GM06990 (cell line): Measurements from ENCODE around the gene LRRC55.
"Not testable (repeated sequence)": the region's sequence is repeated elsewhere in the genome, so short reads cannot be mapped to it uniquely, and the experiment has no call there.

Source experiments
- DNase-seq: peaks from one replicate; pipeline ENCODE4 v3.0.0-alpha.2; 2011; ENCODE audit not compliant: insufficient read length; ENCODE audit errors: extremely low read depth
- H3K27me3 ChIP-seq: replicated peaks from 2 replicates; pipeline ENCODE4 v1.6.0; 2011; ENCODE audit warnings: low read length; ENCODE audit not compliant: control insufficient read depth, insufficient read depth
- H3K36me3 ChIP-seq: 2 replicates; pipeline ENCODE4 v1.5.1; 2011; ENCODE audit warnings: low read length; ENCODE audit not compliant: control insufficient read depth, insufficient read depth
- H3K4me3 ChIP-seq: replicated peaks from 2 replicates; pipeline ENCODE4 v1.5.1; 2011; ENCODE audit warnings: low read depth, mild to moderate bottlenecking, control low read depth, low read length
- TF ChIP-seq, protein P1 (sequence below): IDR thresholded peaks from 2 replicates; pipeline ENCODE4 v1.5.1; 2011; ENCODE audit warnings: low read length, control low read depth, mild to moderate bottlenecking, inconsistent platforms; ENCODE audit not compliant: insufficient read depth, poor library complexity, severe bottlenecking

LRRC55 gene

DNA sequence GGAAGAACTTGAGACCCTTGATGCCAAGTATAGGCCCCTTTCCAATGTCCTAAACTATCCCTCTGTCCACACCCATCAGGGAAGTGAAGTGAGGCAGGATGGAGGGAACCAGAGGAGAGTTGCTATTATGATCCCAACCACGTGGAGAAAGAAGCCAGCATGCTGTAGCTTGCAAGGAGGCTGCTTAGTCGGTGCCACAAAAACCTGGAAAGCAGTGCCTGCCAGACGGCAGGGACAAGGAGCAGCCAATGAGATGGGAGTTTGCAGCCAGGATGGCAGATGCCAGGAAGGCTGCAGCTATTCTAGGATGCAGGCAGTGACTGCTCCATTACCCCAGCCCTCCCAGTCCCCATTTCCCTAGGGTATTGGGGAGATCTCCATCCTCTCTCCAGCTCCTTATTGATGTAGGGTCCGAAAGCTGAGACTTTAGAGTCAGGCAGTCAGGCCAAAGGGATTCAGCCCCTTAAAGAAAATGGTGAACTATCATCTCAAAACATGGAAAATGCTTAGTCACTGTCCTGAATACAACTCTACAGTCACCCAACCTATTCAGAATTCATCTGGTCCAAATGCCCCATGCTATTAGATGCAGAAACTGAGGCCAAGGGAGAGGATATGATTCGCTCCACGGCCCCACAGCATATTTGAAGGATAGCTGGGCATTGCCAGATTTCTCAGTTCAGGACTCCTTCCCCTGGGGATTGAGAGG, 18.4 kb upstream of the LRRC55 start:
- H3K4me3 ChIP-seq = no peak overlapping the region
- no peaks in the 10 kb centered on the region for H3K36me3 ChIP-seq
- TF ChIP-seq, protein P1, sequence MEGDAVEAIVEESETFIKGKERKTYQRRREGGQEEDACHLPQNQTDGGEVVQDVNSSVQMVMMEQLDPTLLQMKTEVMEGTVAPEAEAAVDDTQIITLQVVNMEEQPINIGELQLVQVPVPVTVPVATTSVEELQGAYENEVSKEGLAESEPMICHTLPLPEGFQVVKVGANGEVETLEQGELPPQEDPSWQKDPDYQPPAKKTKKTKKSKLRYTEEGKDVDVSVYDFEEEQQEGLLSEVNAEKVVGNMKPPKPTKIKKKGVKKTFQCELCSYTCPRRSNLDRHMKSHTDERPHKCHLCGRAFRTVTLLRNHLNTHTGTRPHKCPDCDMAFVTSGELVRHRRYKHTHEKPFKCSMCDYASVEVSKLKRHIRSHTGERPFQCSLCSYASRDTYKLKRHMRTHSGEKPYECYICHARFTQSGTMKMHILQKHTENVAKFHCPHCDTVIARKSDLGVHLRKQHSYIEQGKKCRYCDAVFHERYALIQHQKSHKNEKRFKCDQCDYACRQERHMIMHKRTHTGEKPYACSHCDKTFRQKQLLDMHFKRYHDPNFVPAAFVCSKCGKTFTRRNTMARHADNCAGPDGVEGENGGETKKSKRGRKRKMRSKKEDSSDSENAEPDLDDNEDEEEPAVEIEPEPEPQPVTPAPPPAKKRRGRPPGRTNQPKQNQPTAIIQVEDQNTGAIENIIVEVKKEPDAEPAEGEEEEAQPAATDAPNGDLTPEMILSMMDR = no peak
- DNase-seq = no peak
- no peaks in the 10 kb centered on the region for H3K27me3 ChIP-seq

DNA sequence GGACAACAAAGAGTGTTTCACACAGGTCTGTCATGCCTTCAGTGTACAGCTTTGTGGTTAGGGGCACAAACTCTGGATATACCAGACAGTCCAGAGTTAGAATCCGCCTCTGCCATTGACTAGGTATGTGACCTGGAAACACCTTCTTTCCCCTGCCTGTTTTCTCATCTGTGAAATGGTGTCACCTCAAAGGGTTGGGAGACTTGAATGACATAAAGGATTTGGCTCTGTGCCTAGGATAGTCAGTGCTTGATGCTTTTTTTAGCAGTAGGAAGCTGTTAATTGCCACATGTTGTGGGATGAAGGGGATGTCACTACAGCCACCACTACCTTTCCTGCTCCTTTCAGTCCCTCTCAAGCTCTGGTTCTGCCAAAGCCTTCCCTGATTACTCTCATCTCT, 17.4 kb upstream of the LRRC55 start:
- Histone ChIP-seq H3K27me3 (no peaks in the 10 kb centered on the region), H3K4me3 (no peak overlapping the region), H3K36me3 (no peaks in the 10 kb centered on the region)
- TF ChIP-seq, protein P1 = no peak
- DNase-seq = no peak

DNA sequence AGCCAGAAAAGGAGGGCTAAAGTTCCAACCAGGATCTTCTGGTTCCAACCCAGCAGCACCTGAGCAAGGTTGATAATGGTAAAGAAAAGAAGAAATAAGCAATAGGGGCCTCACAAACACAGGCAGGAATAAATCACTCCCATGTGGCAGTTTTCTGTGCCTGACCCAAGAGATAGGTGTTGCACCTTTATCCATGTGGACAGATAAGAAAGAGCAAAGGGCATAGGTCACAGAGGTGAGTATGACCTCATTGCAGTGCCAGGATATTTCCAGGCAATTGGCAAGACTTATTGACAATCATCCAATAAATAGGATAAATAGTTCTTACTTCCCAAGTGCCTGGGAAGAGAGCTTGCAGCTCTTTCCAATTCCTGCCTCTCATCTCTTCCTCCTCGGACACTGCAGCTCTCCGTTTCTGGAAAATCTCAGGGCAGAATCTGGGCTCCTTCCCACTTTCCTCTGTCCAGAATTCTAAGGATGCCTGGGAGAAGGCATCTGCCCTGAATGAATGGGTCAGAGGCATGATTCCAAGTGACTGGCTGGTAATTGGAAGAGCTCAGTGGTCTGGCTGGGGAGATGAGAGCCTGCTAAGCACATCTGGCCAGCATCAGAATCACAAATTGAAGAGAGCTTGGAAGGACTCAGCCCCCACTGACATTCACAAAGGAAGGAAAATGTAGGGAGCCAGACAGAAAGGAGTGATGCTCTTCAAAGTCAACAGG, 14.5 kb upstream of the LRRC55 start:
- Histone ChIP-seq H3K36me3 (no peaks in the 10 kb centered on the region), H3K4me3 (no peak overlapping the region), H3K27me3 (no peaks in the 10 kb centered on the region)
- TF ChIP-seq, protein P1 = no peak
- DNase-seq = no peak

DNA sequence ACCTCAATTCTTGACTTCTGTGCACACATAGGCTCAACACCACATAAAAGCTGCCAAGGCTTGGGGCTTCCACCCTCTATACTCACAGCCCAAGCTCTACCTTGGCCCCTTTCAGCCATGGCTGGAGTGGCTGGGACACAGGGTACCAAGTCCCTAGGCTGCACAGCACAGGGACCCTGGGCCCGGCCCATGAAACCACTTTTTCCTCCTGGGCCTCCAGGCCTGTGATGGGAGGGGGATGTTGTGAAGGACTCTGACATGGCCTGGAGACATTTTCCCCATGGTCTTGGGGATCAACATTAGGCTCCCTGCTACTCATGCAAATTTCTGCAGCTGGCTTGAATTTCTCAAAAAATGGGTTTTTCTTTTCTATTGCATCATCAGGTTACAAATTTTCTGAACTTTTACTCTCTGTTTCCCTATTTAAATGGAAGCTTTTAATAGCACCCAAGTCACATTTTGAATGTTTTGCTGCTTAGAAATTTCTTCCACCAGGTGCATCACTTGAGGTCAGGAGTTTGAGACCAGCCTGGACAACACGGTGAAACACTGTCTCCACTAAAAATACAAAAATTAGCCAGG, 11.9 kb upstream of the LRRC55 start:
- H3K27me3 ChIP-seq, H3K36me3 ChIP-seq, DNase-seq, H3K4me3 ChIP-seq: not testable (repeated sequence)

DNA sequence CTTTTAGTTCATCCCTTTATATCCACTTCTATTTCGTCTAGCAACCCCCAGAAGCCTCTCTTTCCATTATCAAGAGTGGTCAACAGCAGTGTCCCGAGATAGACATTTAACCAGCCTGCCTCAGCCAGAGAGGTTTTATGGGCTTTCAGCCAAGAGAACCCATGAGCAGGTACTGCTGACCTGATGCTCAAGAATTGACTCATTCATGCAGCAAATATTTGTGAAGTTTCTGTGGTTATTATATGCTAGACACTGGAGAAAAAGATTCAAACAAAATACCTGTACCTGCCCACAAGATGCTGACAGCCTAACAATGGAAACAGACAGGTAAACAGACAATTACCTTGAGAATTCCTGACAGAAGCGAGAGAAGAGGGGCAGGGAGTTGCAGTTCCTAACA, 9.7 kb upstream of the LRRC55 start:
- Histone ChIP-seq H3K4me3 (no peak overlapping the region), H3K36me3 (no peaks in the 10 kb centered on the region), H3K27me3 (no peaks in the 10 kb centered on the region)
- TF ChIP-seq, protein P1 = no peak
- DNase-seq = no peak

DNA sequence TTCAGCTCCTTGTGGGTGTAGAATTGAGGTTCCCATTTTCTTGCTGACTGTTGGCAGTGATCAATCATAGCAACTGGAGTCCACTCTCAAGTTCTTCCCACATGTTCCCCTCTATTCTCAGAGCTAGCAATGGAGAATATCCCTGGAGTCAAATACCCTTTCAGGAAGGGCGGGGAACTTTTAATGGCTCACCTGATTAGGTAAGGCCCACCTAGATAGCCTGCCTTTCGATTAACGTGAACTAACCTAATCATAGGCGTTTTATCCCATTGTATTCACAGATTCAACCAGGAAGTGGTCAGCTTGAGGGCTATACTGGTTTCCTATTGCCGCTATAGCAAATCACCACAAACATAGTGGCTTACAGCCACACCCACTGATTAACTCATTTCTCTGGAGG, 7.1 kb upstream of the LRRC55 start:
- Histone ChIP-seq H3K27me3 (peaks cover 3% of the 10 kb centered on the region), H3K36me3 (no peaks in the 10 kb centered on the region), H3K4me3 (no peak overlapping the region)
- DNase-seq = no peak
- TF ChIP-seq, protein P1 = no peak
